K562 (cell line): Measurements from ENCODE around the gene IFT81. TPM values are rescaled to one million over a fixed set of nuclear protein-coding genes. Genes with fewer than 3 reads are reported as not detected.

Source experiments
- EP400 ChIP-seq: fragments of 450-650 bp; IDR thresholded peaks from 2 replicates; pipeline ENCODE4 v1.6.1; 2017; ENCODE audit warnings: antibody characterized with exemption, mild to moderate bottlenecking, moderate library complexity
- ETV5 ChIP-seq: sonication (generic); formaldehyde crosslinking; IDR thresholded peaks from 2 replicates; pipeline ENCODE4 v1.4.0; 2020; ENCODE audit warnings: low read depth, mild to moderate bottlenecking, missing genetic modification reagents
- EWSR1 ChIP-seq: fragments of 450-650 bp; IDR thresholded peaks from 2 replicates; pipeline ENCODE4 v1.6.1; 2018; ENCODE audit warnings: borderline replicate concordance, mild to moderate bottlenecking, low read depth, moderate library complexity; ENCODE audit not compliant: partially characterized antibody
- MYC ChIP-seq, 2 experiments: fragments of 250-450 bp in 1 of 2; sonication (Bioruptor Pico) in 1 of 2; IDR thresholded peaks; 2 replicates each; pipeline versions ENCODE4 v1.5.1 to v1.6.1; 2012 to 2021; ENCODE audit warnings: low read depth in 2 of 2, borderline replicate concordance in 1 of 2, improper control_type of control experiment in 1 of 2, low read length in 1 of 2, mild to moderate bottlenecking in 1 of 2, moderate library complexity in 1 of 2
- RAD51 ChIP-seq: fragments of 450-650 bp; IDR thresholded peaks from 2 replicates; pipeline ENCODE4 v1.7.1; 2016; ENCODE audit warnings: low read depth, mild to moderate bottlenecking, borderline replicate concordance
- SETDB1 ChIP-seq: IDR thresholded peaks from one replicate; pipeline ENCODE4 v1.6.1; 2012; ENCODE audit warnings: low read length, control low read depth, inconsistent platforms
- ZNF140 ChIP-seq: fragments of 250-450 bp; sonication (Bioruptor Pico); IDR thresholded peaks from 2 replicates; pipeline ENCODE4 v1.8.0; 2021; ENCODE audit warnings: moderate library complexity, mild to moderate bottlenecking, inconsistent platforms
- ZNF311 ChIP-seq: fragments of 250-450 bp; sonication (Bioruptor Pico); IDR thresholded peaks from 2 replicates; pipeline ENCODE4 v1.4.0; 2020; ENCODE audit warnings: mild to moderate bottlenecking, moderate library complexity
- ZNF354B ChIP-seq: fragments of 250-450 bp; sonication (Bioruptor Pico); IDR thresholded peaks from 2 replicates; pipeline ENCODE4 v1.4.0; 2020
- polyA plus RNA-seq, 8 experiments: library from polyadenylated mRNA; depleted of rRNA in 4 of 8; stranded (reverse) in 5 of 8; unstranded in 3 of 8; fragments of >200 nt; fragmentation: Nextera tagmentation in 2 of 8; fragmentation: Illumina TruSeq in 1 of 8; extraction: Ambion mirVana in 2 of 8; extraction: Trizol in 1 of 8; gene quantifications; 2 replicates each; pipeline versions ENCODE4 v1.2.1 to v1.2.3, GENCODE V29; 2011 to 2014; ENCODE audit warnings: inconsistent platforms in 1 of 8, missing spikeins in 1 of 8
- total RNA-seq, 7 experiments: library from RNA; depleted of rRNA in 6 of 7; stranded (reverse); fragments of >200 nt in 6 of 7; fragmentation: Illumina TruSeq in 2 of 7; extraction: Trizol in 2 of 7; gene quantifications; 2 replicates each; pipeline versions ENCODE4 v1.2.1 to v1.2.3, GENCODE V29; 2011 to 2021; ENCODE audit warnings: low replicate concordance in 1 of 7
- TF ChIP-seq, protein P1 (sequence below): fragments of 450-650 bp; IDR thresholded peaks from 2 replicates; pipeline ENCODE4 v1.6.1; 2017; ENCODE audit warnings: antibody characterized with exemption, mild to moderate bottlenecking
- TF ChIP-seq, protein P2 (sequence below): fragments of 200-800 bp; sonication (Bioruptor generic); IDR thresholded peaks from 2 replicates; pipeline ENCODE4 v1.6.1; 2017; ENCODE audit warnings: missing genetic modification characterization, missing compliant biosample characterization
- TF ChIP-seq, protein P3 (sequence below): sonication (generic); formaldehyde crosslinking; IDR thresholded peaks from 2 replicates; pipeline ENCODE4 v1.8.1; 2023; ENCODE audit warnings: mild to moderate bottlenecking, missing genetic modification reagents
- TF ChIP-seq, protein P4 (sequence below): sonication (generic); formaldehyde crosslinking; IDR thresholded peaks from 2 replicates; pipeline ENCODE4 v1.8.1; 2023; ENCODE audit warnings: mild to moderate bottlenecking, missing genetic modification reagents, moderate library complexity
- TF ChIP-seq, protein P5 (sequence below): fragments of 250-450 bp; sonication (Bioruptor Pico); IDR thresholded peaks from 2 replicates; pipeline ENCODE4 v1.5.0; 2022; ENCODE audit warnings: mild to moderate bottlenecking

IFT81 gene
- total and polyA plus RNA-seq, 9 of the 15 experiments (the other 6 are each of a cell fraction or from before 2014, with no cell fraction given) = 2.8 to 11.9 (median 7.9) TPM

DNA sequence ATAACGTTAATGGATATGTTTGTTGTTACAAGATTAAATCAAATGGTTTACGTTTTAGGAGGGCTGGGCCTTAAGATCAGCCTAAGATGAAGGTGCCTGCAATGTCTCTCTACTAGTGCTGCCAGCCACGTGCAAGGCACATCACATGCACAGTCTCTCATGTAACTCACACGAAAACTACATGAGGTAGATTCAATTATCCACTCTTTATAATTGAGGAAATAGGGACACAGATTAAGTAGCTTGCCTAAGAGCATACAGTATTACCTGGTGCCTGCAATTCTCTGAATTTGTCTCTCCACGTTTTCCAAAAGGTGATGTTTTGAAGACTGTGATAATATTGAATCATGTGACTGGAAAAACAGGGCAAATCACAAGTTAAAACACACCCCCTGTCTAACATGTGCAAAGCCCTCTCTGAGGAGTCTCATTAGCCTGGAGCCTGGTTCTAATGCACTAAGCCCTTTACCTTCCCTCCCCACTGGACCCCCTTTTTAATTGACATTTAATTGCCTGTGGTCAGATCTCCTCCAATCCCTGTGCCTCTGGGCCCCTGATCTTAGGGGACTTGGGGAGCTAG is 142.3 kb downstream of the IFT81 start (continued):
- TF ChIP-seq, protein P1, sequence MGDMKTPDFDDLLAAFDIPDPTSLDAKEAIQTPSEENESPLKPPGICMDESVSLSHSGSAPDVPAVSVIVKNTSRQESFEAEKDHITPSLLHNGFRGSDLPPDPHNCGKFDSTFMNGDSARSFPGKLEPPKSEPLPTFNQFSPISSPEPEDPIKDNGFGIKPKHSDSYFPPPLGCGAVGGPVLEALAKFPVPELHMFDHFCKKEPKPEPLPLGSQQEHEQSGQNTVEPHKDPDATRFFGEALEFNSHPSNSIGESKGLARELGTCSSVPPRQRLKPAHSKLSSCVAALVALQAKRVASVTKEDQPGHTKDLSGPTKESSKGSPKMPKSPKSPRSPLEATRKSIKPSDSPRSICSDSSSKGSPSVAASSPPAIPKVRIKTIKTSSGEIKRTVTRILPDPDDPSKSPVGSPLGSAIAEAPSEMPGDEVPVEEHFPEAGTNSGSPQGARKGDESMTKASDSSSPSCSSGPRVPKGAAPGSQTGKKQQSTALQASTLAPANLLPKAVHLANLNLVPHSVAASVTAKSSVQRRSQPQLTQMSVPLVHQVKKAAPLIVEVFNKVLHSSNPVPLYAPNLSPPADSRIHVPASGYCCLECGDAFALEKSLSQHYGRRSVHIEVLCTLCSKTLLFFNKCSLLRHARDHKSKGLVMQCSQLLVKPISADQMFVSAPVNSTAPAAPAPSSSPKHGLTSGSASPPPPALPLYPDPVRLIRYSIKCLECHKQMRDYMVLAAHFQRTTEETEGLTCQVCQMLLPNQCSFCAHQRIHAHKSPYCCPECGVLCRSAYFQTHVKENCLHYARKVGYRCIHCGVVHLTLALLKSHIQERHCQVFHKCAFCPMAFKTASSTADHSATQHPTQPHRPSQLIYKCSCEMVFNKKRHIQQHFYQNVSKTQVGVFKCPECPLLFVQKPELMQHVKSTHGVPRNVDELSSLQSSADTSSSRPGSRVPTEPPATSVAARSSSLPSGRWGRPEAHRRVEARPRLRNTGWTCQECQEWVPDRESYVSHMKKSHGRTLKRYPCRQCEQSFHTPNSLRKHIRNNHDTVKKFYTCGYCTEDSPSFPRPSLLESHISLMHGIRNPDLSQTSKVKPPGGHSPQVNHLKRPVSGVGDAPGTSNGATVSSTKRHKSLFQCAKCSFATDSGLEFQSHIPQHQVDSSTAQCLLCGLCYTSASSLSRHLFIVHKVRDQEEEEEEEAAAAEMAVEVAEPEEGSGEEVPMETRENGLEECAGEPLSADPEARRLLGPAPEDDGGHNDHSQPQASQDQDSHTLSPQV = peak; percentile 78
- TF ChIP-seq, protein P2, sequence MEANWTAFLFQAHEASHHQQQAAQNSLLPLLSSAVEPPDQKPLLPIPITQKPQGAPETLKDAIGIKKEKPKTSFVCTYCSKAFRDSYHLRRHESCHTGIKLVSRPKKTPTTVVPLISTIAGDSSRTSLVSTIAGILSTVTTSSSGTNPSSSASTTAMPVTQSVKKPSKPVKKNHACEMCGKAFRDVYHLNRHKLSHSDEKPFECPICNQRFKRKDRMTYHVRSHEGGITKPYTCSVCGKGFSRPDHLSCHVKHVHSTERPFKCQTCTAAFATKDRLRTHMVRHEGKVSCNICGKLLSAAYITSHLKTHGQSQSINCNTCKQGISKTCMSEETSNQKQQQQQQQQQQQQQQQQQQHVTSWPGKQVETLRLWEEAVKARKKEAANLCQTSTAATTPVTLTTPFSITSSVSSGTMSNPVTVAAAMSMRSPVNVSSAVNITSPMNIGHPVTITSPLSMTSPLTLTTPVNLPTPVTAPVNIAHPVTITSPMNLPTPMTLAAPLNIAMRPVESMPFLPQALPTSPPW (CRISPR knock-in tag) = no peak
- TF ChIP-seq, protein P3, sequence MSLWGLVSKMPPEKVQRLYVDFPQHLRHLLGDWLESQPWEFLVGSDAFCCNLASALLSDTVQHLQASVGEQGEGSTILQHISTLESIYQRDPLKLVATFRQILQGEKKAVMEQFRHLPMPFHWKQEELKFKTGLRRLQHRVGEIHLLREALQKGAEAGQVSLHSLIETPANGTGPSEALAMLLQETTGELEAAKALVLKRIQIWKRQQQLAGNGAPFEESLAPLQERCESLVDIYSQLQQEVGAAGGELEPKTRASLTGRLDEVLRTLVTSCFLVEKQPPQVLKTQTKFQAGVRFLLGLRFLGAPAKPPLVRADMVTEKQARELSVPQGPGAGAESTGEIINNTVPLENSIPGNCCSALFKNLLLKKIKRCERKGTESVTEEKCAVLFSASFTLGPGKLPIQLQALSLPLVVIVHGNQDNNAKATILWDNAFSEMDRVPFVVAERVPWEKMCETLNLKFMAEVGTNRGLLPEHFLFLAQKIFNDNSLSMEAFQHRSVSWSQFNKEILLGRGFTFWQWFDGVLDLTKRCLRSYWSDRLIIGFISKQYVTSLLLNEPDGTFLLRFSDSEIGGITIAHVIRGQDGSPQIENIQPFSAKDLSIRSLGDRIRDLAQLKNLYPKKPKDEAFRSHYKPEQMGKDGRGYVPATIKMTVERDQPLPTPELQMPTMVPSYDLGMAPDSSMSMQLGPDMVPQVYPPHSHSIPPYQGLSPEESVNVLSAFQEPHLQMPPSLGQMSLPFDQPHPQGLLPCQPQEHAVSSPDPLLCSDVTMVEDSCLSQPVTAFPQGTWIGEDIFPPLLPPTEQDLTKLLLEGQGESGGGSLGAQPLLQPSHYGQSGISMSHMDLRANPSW (CRISPR knock-in tag) = 0 out of 2 replicates have a peak, but pooled peaks have one; percentile 43
- TF ChIP-seq ZNF354B = no peak
- no peak for TF ChIP-seq SETDB1
- TF ChIP-seq, protein P4, sequence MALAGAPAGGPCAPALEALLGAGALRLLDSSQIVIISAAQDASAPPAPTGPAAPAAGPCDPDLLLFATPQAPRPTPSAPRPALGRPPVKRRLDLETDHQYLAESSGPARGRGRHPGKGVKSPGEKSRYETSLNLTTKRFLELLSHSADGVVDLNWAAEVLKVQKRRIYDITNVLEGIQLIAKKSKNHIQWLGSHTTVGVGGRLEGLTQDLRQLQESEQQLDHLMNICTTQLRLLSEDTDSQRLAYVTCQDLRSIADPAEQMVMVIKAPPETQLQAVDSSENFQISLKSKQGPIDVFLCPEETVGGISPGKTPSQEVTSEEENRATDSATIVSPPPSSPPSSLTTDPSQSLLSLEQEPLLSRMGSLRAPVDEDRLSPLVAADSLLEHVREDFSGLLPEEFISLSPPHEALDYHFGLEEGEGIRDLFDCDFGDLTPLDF (CRISPR knock-in tag) = peak; percentile 46; the same call in 1 of the 2 replicates
- TF ChIP-seq EWSR1 = no peak
- no peak for TF ChIP-seq ZNF311 (CRISPR knock-in tag)
- TF ChIP-seq, protein P5, sequence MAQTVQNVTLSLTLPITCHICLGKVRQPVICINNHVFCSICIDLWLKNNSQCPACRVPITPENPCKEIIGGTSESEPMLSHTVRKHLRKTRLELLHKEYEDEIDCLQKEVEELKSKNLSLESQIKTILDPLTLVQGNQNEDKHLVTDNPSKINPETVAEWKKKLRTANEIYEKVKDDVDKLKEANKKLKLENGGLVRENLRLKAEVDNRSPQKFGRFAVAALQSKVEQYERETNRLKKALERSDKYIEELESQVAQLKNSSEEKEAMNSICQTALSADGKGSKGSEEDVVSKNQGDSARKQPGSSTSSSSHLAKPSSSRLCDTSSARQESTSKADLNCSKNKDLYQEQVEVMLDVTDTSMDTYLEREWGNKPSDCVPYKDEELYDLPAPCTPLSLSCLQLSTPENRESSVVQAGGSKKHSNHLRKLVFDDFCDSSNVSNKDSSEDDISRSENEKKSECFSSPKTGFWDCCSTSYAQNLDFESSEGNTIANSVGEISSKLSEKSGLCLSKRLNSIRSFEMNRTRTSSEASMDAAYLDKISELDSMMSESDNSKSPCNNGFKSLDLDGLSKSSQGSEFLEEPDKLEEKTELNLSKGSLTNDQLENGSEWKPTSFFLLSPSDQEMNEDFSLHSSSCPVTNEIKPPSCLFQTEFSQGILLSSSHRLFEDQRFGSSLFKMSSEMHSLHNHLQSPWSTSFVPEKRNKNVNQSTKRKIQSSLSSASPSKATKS = no peak
- TF ChIP-seq ETV5 = no peak
- peak; percentile 60; the same call in 1 of the 2 replicates for TF ChIP-seq MYC (IDR thresholded peaks at IDR 0.05; ENCODE audit: low read depth, low read length)
- TF ChIP-seq MYC (CRISPR knock-in tag; IDR thresholded peaks at IDR 0.05; ENCODE audit: borderline replicate concordance, low read depth) = no peak
- peak; percentile 15; the same call in 1 of the 2 replicates for TF ChIP-seq EP400
- peak; percentile 79; the same call in 1 of the 2 replicates for TF ChIP-seq RAD51
- no peak for TF ChIP-seq ZNF140 (CRISPR knock-in tag)
